Measurements from ENCODE around the gene PURA. TPM values are rescaled to one million over a fixed set of nuclear protein-coding genes. Genes with fewer than 3 reads are reported as not detected.

PURA gene
- polyA plus RNA-seq, 1 donor from 2014 or later = 2.3 TPM

DNA sequence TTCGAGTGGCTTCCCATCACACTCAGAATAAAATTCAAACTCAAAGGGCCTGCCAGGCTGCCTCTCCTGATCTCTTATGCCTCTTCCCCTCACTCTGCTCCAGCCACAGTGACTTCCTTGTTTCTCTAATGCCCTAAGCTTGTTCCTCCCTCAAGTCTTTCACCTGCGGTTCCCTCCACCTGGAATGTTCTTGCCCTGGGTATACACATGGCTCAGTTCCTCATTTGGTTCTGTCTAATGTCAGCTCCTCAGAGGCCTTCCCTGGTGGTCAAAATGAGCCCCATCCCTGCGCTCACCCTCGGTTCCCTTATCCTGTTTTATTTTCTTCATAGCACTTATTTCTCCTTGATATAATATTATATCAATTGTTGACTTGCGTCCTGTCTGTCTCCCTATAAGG, 48.4 kb downstream of the PURA start:
- Histone ChIP-seq H2AFZ (ENCODE audit: low read depth, low read length) (no peak overlapping the region), H3K9me3 (ENCODE audit: low read length) (no peaks in the 10 kb centered on the region), H3K79me2 (replicated peaks; ENCODE audit: insufficient read depth, low read length) (no peaks in the 10 kb centered on the region), H3K4me2 (ENCODE audit: low read length) (no peak overlapping the region), H3K27me3 (ENCODE audit: insufficient read depth, low read depth, low read length) (no peaks in the 10 kb centered on the region), H3K27ac (ENCODE audit: low read length) (no peak overlapping the region), H3K9ac (ENCODE audit: low read length) (no peak overlapping the region), H3K9me2 (ENCODE audit: insufficient read depth, low read length) (no peaks in the 10 kb centered on the region), H3F3A (ENCODE audit: insufficient read depth, low read length, poor library complexity, severe bottlenecking) (no peaks in the 10 kb centered on the region), H3K36me3 (ENCODE audit: insufficient read depth, low read length) (no peaks in the 10 kb centered on the region), H3K4me3 (ENCODE audit: low read length) (no peak overlapping the region), H4K20me1 (ENCODE audit: insufficient read depth) (no peaks in the 10 kb centered on the region)
- TF ChIP-seq RAD21 (conservative IDR thresholded peaks at IDR 0.05) (no peak), EP300 (conservative IDR thresholded peaks at IDR 0.05; ENCODE audit: poor library complexity, severe bottlenecking) (no peak), SMC3 (conservative IDR thresholded peaks at IDR 0.05; ENCODE audit: poor library complexity) (no peak), POLR2AphosphoS5 (IDR thresholded peaks at IDR 0.05) (no peak), EZH2 (IDR thresholded peaks at IDR 0.05; ENCODE audit: borderline replicate concordance, insufficient read depth, low read length, poor library complexity, severe bottlenecking) (no peak), TAF1 (IDR thresholded peaks at IDR 0.05; ENCODE audit: low read depth) (no peak), CTCF (IDR thresholded peaks at IDR 0.05; ENCODE audit: poor library complexity, severe bottlenecking) (no peak), MXI1 (conservative IDR thresholded peaks at IDR 0.05; ENCODE audit: poor library complexity, severe bottlenecking) (no peak), REST (IDR thresholded peaks at IDR 0.05; ENCODE audit: borderline replicate concordance) (no peak)

GRCh38 chr5:140162781-140163180, 48.9 kb downstream of the PURA start:
- Histone ChIP-seq H3K9me3 (ENCODE audit: low read length) (no peaks in the 10 kb centered on the region), H3F3A (ENCODE audit: insufficient read depth, low read length, poor library complexity, severe bottlenecking) (no peaks in the 10 kb centered on the region), H3K4me3 (ENCODE audit: low read length) (no peak overlapping the region), H4K20me1 (ENCODE audit: insufficient read depth) (no peaks in the 10 kb centered on the region), H3K27ac (ENCODE audit: low read length) (no peak overlapping the region), H3K4me2 (ENCODE audit: low read length) (no peak overlapping the region), H3K36me3 (ENCODE audit: insufficient read depth, low read length) (no peaks in the 10 kb centered on the region), H3K79me2 (replicated peaks; ENCODE audit: insufficient read depth, low read length) (no peaks in the 10 kb centered on the region), H3K9me2 (ENCODE audit: insufficient read depth, low read length) (no peaks in the 10 kb centered on the region), H2AFZ (ENCODE audit: low read depth, low read length) (no peak overlapping the region), H3K27me3 (ENCODE audit: insufficient read depth, low read depth, low read length) (no peaks in the 10 kb centered on the region), H3K9ac (ENCODE audit: low read length) (no peak overlapping the region)
- TF ChIP-seq MXI1 (conservative IDR thresholded peaks at IDR 0.05; ENCODE audit: poor library complexity, severe bottlenecking) (no peak), RAD21 (conservative IDR thresholded peaks at IDR 0.05) (no peak), POLR2AphosphoS5 (IDR thresholded peaks at IDR 0.05) (no peak), CTCF (IDR thresholded peaks at IDR 0.05; ENCODE audit: poor library complexity, severe bottlenecking) (no peak), EZH2 (IDR thresholded peaks at IDR 0.05; ENCODE audit: borderline replicate concordance, insufficient read depth, low read length, poor library complexity, severe bottlenecking) (no peak)
